GM18520 (cell line): ENCODE measurements around the gene ZNF317.
"Not testable (repeated sequence)": the region's sequence is repeated elsewhere in the genome, so short reads cannot be mapped to it uniquely, and the experiment has no call there.

ENCODE experiments used
- ATAC-seq: cut with Tn5 transposase; IDR thresholded peaks from one replicate; pipeline ENCODE4 v1.9.1; 2021; ENCODE audit not compliant: unreplicated experiment

The ZNF317 gene

DNA sequence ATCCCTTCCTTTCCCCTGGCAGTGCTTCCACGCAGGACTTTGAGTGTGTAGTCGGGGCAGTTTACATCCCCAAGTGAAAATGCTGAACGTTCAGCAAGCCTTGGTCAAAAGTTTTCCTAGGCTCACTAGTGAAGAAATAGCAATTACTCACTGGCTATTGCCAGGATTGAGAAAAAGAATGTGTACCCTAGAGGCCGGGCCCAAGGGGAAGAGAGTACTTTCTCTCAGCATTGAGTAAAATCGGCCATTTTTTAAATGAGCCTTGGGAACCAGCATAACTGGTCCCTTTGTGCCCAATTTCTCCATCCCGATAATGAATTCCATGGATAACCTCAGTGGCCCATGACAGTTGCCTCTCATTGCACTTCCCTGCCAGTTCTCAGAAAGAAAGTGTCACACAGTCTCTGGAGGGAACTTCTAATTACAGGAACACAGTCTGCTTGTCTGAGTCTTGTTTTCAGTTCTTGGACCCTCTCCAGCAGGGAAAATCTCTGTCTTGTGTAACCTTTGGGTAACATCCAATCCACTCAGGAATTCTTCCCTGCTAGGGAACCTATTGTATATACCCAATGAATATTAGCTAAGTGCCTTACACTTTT is 31.3 kb downstream of the ZNF317 start:
- no peak for ATAC-seq

DNA sequence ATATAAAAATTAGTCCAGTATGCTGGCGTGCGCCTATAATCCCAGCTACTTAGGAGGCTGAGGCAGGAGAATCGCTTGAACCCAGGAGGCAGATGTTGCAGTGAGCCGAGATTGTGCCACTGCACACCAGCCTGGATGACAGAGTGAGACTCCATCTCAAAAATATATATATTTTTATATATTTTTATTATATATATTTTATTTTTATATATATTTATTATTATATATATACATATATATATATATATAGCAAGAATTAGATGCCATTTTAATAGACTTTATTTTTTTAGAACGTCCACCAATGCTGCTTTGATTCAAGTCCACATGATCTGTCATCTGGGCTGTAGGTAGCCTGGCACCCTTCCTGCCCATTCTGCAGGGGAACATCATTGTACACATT is 35.1 kb downstream of the ZNF317 start:
- ATAC-seq, result no peak

DNA sequence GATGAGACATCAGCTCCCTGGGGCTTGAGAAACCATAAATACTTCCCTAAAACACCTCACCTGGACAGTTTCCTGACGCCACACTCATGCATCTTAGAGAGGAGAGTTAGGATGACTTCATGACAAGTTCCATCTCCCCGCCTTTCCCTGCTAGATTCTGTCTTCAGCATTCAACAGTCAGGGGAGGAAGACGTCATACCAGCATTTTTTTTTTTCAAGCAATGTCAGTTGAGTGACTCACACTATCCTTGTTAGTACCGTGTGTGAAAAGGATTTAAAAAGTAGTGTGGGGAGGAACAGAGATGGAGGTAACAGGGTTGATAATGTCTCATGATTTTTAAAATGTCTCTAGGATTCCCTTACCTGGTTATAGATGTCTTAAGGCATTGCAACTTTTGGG is 38.7 kb downstream of the ZNF317 start, which contains the start of gene OR7D2:
TSS of gene OR7D2 (plus strand) at position 79 of the 400 bp plus-strand sequence. CDS start 6,803 bp downstream, outside the sequence.
- ATAC-seq, result no peak

DNA sequence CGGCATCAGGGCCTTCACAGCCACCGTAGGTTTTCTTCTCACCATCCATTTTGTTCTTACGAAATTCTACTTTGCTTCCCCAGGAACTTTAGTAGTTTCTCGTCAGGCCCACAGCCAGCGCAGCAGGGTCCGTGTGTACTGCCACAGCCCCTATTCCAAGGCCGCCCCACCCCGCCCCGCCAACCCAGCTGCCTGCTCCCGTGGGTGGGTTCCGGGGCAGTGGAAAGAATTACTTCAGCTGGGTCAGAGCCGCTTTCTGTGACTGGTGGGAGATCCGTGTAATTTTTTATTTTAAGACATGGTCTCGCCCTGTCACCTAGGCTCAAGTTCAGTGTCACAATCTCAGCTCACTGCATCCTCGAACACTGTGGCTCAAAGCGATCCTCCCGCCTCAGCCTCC is 42.8 kb downstream of the ZNF317 start:
- ATAC-seq, result no peak

DNA sequence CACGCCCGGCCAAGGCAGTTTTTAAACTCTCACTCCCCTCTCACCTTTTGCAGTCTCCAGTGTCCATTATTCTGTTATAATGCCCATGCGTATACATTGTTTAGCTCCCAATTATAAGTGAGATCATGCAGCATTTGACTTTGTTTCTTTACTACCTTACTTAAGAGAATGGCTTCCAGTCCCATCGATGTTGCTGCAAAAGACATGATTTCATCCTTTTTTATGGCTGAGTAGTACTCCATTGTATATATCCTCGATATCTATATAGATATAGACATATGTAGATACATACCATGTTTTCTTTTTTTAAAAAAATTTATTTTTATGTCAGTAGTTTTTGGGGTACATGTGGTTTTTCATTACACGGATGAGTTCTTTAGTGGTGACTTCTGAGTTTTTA is 47.0 kb downstream of the ZNF317 start:
- no peak for ATAC-seq

DNA sequence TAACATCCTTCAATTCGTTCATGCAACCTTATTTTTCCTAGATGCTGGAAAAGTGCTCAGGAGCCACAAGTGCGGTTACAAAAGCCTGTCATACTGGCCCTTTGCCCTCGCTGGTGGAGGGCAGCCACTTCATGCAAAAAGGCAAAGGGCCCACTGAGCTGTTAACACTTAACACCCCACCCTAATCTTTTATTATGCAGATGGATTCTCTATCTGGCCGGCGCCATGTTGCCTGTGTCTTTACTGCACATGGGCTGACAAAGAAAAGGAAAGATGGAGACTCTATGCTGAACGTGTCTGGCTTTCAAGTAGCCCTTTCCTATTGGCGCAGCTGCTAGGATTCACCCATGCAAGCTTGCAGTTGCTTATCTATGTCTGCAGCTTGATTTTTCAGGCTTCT is 49.3 kb downstream of the ZNF317 start:
- no peak for ATAC-seq

DNA sequence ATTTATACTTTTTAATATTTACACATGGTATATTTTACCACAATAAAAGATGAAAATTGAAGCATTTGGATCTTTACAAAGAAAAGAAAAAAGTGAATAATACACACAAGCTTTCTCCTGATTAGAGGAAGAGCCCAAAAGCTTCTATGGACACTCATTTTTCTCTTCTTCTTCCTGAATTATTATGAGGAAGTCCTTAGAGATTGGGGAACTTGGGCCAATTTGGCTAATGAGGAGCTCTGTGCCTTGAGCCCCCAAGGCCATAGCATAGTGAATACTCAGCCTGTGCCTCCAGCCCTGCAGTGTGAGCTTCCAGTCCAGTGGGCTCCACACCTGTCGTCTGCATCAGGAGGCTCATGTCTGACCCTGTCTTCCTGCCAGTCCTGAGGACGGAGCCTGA is 57.8 kb downstream of the ZNF317 start:
- not testable (repeated sequence) for ATAC-seq

DNA sequence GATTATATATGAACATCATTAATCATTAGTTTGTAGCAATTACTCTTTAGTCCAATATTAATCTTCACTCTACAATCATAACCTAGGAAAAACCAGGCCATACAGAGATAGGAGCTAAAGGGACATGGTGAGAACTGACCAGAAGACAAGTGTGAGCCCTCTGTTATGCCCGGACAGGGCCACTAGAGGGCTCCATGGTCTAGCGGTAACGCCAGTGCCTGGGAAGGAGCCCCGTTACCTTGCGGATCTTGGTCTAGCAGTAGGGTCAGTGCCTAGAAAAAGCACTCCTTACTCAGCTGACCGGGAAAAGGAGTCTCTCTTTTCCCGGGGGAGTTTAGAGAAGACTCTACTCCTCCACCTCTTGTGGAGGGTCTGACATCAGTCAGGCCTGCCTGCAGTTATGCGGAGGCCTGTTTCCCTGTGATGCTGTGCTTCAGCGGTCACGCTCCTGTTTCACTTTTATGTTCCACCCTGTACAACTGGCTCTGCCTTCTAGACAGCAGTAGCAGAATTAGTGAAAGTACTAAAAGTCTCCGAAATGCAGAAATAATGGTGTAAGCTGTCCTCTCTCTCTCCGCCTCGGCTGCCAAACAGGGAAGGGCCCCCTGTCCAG is 65.4 kb downstream of the ZNF317 start:
- ATAC-seq, result no peak
